ENCODE measurements around the gene ZNG1F. TPM values are rescaled to one million over a fixed set of nuclear protein-coding genes. Genes with fewer than 3 reads are reported as not detected.
"Not testable (repeated sequence)": the region's sequence is repeated elsewhere in the genome, so short reads cannot be mapped to it uniquely, and the experiment has no call there.

Gene ZNG1F
- total RNA-seq, 2 donors from 2014 or later = 8.2 to 15.2 TPM

DNA sequence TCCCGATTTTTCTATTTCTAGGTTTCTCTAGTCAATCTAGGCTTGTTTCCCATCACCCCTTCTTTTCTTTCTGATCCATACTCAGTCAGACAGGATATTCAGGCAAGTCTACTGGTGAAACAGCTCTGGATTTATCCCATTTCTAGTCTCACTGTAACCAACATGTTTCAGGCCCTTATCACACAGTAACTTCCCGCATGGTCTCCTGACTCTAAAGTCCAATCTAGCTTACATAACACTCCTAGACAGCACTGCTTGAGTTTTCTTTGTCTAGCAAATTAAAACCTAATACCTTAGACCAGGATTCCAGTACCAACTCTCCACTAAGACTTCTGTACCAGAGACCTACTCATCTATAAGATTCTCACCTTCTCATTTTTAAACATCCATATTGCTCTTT, 47.2 kb downstream of the ZNG1F start:
- H3K36me3 Mint-ChIP-seq (ENCODE audit: insufficient read depth in 2 of 2); H3K27me3 Mint-ChIP-seq (ENCODE audit: low read depth); H3K27ac Mint-ChIP-seq; DNase-seq; ATAC-seq (replicated peaks in 1 of 2); H3K4me1 Mint-ChIP-seq (ENCODE audit: low read depth); H3K9me3 Mint-ChIP-seq; H3K4me3 Mint-ChIP-seq: not testable (repeated sequence)

DNA sequence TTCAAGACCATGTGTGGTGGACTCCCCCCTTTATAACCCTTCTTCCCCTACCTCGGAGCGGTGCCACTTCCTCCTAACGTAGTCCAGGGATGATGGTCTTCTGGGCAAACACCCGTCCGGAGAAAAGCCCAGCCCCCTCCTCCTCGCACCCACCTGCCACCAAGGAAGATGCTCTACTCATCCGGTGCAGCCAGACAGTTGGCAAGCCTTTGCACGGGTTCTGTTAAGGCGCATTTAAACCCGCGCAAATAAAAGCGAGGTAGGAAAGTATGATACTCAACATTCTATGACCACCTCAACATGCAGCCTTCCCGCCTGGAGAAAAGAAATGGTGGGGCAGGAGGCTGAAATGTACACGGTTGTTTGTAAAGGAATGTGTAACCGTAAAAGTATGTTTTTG, 60.5 kb downstream of the ZNG1F start, which contains the start of gene FOXD4L6:
FOXD4L6 (minus strand) TSS at position 101 of the 400 bp plus-strand sequence. CDS start 298 bp downstream, outside the sequence.
- not testable (repeated sequence) for H3K36me3 Mint-ChIP-seq (ENCODE audit: insufficient read depth in 2 of 2); H3K4me3 Mint-ChIP-seq; H3K27me3 Mint-ChIP-seq (ENCODE audit: low read depth); H3K27ac Mint-ChIP-seq; H3K9me3 Mint-ChIP-seq; DNase-seq; ATAC-seq (replicated peaks in 1 of 2); H3K4me1 Mint-ChIP-seq (ENCODE audit: low read depth)

DNA sequence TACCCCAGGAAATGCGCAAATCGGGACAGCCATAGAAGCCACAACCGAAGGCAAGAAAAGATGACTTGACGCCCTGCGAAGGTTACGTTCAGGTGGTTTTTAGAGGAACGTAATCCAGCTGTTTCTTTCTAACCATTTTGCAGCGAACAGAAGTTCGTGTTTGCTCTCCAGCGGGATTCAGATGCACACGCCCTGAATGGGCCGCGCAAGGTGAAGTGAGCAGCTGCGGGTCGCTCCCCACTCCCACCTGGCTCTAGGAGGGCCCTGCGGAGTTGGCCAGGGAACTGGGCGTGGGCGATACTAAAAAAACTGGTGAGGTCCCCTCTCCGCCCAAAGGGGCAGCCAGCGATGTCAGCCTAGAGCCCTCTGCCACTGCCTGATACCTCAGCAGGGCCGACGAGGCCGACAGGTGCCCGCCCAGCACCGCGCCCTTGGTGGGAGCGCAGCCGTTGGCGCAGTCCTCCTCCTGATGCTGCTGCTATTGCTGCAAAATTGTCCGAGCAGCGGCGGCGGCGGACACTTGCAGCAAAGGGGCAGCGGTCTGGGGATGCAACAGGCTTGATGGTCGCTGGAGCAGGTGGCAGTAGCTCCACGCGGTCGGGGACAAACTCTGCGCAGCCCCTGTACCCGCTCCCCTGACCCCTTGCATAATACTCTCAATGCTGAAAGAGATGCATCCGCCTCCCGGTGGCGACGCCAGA, 62.2 kb downstream of the ZNG1F start:
- not testable (repeated sequence) for H3K9me3 Mint-ChIP-seq; H3K36me3 Mint-ChIP-seq (ENCODE audit: insufficient read depth in 2 of 2)

DNA sequence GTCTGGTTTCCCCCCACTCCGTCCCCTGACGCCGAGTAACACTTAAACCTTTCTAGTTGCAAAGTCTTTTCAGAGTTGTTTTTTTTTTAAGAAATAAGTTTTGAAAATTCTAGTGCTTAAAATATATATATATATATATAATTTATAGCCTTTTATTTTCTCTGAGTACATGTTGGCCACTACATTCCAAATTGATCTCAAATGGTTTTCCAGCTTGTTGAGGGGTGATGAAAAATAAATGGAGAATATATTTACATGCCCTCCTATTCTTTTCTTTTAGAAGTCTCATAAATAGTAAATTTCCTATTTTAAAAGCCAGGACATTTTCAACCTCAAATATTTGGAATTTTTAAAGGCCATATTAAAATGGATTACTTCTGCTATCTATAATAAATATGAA, 63.2 kb downstream of the ZNG1F start:
- H3K9me3 Mint-ChIP-seq, H3K27ac Mint-ChIP-seq: not testable (repeated sequence)

More for the DNA sequence above, 62.2 kb downstream of the ZNG1F start:
- not testable (repeated sequence) for ATAC-seq (replicated peaks in 1 of 2); DNase-seq; H3K27ac Mint-ChIP-seq; H3K27me3 Mint-ChIP-seq (ENCODE audit: low read depth); H3K4me1 Mint-ChIP-seq (ENCODE audit: low read depth)
- peak overlapping the region in 1 of 2 donors; percentile 69 for H3K4me3 Mint-ChIP-seq

DNA sequence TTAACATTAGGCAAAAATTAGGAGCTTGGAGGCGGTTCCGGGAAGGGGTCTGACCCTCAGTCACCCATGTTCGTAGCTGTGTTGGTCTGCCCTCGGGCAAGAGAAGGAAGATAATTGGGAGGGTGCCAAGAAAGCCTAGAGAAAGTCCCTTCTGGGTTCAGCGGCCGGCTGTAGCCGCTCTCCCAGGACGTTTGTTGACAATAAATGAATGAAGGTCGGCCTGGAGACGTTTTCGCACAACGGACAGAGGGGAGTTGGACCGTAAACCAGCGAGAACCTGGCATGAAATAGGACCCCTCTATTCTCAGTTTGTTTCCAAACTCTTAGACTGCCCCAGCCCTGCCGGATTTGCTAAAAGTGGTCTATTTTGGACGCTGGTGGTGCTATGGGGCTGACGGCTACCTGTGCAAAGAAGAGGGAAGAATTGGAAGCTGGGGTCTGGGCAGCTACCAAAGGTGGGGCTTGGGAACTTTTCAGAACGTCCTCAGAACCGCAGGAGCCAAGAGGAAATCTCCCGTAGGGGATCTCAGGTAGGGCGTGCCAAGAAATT, 63.9 kb downstream of the ZNG1F start:
- DNase-seq; H3K4me1 Mint-ChIP-seq (ENCODE audit: low read depth); H3K9me3 Mint-ChIP-seq; H3K27ac Mint-ChIP-seq; ATAC-seq (replicated peaks in 1 of 2); H3K27me3 Mint-ChIP-seq (ENCODE audit: low read depth); H3K4me3 Mint-ChIP-seq; H3K36me3 Mint-ChIP-seq (ENCODE audit: insufficient read depth in 2 of 2): not testable (repeated sequence)

More for the DNA sequence above, 63.2 kb downstream of the ZNG1F start:
- not testable (repeated sequence) for DNase-seq; ATAC-seq (replicated peaks in 1 of 2); H3K4me3 Mint-ChIP-seq; H3K27me3 Mint-ChIP-seq (ENCODE audit: low read depth); H3K36me3 Mint-ChIP-seq (ENCODE audit: insufficient read depth in 2 of 2); H3K4me1 Mint-ChIP-seq (ENCODE audit: low read depth)

DNA sequence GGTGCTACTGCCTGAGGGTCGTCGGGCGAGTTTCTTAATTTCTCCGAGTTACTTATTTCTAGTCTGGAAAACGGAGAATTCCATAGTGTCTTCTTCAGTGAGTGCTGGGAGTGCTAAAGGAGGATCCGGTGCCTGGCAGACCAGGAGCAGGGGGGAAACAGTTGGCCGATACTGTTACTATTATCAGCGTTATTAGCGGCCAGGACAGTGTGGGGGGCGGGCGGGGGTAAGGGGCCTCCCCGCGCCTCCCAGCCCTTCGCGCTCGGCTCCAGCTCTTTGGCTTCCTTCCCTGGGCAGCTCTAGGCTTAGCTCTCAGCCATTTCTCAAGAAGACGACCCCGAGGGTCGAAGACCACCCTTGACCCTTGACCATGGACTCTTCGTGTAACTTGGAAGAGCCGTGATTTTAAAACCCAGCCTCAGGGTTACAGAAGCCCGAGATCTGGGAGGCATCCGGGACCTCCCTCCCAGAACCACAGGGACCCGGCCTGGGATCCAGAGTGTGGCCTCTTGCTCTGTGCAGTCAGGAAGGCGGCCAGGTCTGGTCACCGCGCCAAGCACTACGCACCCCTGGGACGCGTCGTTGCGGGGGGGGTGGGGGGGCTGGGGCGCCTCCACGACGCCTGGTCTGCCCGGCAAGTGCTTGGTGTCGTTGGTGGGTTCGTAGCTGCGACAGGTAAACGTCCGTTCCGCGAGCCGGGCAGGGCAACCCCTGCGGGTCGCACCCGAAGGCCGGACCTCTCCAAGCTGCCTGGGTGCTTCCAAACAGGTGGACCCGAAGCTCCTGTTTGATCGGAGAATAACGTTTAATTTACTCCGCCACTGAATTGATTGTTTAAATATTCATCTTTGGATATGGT, 64.6 kb downstream of the ZNG1F start:
- not testable (repeated sequence) for DNase-seq

DNA sequence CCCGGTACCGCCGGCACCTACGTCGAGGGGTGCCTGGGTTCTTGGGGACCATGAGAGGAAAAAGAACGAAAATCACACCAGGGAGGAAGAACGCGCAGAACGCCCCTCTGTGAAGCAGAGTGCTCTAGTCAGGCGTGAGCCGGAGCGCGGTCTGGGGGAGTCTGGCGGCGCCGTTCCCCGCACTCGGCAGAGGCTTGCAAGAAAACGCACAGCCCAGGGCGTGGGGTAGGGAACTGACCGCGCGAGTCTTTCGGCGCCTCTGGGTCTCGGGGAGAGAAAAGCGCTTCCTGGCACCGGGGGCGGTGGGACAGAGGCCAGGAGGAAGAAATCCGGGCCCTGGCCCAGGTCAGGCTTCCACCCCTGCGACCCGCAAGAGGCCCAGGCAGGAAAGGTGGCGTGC, 65.3 kb downstream of the ZNG1F start:
- ATAC-seq (replicated peaks in 1 of 2) = peak; percentile 24 to 52
- not testable (repeated sequence) for H3K36me3 Mint-ChIP-seq (ENCODE audit: insufficient read depth in 2 of 2); H3K27ac Mint-ChIP-seq; H3K4me3 Mint-ChIP-seq; DNase-seq; H3K4me1 Mint-ChIP-seq (ENCODE audit: low read depth); H3K9me3 Mint-ChIP-seq; H3K27me3 Mint-ChIP-seq (ENCODE audit: low read depth)

More for the DNA sequence above, 64.6 kb downstream of the ZNG1F start:
- not testable (repeated sequence) for H3K4me3 Mint-ChIP-seq; H3K36me3 Mint-ChIP-seq (ENCODE audit: insufficient read depth in 2 of 2); ATAC-seq (replicated peaks in 1 of 2); H3K27ac Mint-ChIP-seq; H3K27me3 Mint-ChIP-seq (ENCODE audit: low read depth); H3K9me3 Mint-ChIP-seq; H3K4me1 Mint-ChIP-seq (ENCODE audit: low read depth)

DNA sequence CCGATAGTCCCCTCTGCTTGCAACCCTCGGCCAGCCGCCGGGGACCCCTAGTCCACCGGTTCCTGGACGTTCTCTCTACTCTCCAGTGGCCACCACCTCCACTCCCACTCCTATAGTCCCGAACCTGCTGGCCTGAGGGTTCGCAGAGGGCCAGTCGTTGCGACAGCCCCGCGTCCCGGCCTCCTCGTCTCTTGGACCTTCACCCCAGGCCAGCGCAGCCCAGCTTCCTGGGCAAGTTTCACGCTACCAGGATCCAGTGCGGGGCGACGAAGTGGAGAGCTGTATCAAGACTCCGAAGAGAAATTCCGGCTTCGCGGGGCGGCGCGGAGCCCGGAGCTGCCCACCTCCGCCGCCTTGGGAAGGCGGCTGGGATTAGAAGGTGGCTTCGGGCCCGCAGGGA, 65.7 kb downstream of the ZNG1F start:
- not testable (repeated sequence) for H3K9me3 Mint-ChIP-seq; H3K36me3 Mint-ChIP-seq (ENCODE audit: insufficient read depth in 2 of 2); ATAC-seq (replicated peaks in 1 of 2); H3K27me3 Mint-ChIP-seq (ENCODE audit: low read depth); H3K4me1 Mint-ChIP-seq (ENCODE audit: low read depth); H3K4me3 Mint-ChIP-seq; DNase-seq; H3K27ac Mint-ChIP-seq

DNA sequence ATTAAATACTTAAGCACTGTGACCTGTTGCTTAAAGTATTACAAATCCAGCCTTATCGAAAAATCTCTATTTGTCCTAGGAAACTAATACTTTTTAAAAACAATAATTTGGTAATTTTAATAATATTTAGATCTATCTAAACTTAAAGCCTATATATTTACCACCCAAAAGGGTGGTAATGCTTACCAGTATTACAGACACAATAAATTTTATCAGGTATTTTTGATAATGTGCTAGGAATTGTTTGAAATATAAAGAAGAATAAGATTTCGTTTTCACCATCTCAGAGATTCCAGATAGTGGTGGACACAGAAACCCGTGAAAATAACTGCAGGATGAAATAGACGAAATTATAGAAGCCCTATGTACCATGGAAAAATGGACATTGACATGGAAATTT, 68.4 kb downstream of the ZNG1F start:
- H3K36me3 Mint-ChIP-seq (ENCODE audit: insufficient read depth in 2 of 2); H3K27ac Mint-ChIP-seq; H3K27me3 Mint-ChIP-seq (ENCODE audit: low read depth); ATAC-seq (replicated peaks in 1 of 2); H3K9me3 Mint-ChIP-seq; DNase-seq; H3K4me3 Mint-ChIP-seq; H3K4me1 Mint-ChIP-seq (ENCODE audit: low read depth): not testable (repeated sequence)

DNA sequence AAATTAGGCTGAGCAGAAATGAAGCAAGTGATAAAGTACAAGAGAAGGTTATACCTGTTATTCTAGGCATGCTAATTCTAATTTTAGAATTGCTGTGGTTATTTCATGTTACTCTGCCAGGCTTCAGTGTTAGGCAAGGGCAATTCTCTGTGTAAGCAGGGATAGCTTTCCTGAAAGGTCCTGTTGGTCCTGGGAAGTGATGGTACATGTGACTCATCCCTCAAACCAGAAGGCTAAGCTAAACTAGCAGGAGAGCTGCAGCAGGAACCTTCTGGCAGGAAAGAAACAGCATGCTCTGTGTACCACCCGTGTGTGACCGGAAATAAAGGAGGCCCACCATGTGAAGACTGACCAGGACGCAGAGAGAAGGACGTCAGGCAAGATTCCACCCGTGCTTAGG, 69.4 kb downstream of the ZNG1F start:
- H3K27me3 Mint-ChIP-seq (ENCODE audit: low read depth); H3K27ac Mint-ChIP-seq; H3K4me3 Mint-ChIP-seq; H3K4me1 Mint-ChIP-seq (ENCODE audit: low read depth); DNase-seq; H3K36me3 Mint-ChIP-seq (ENCODE audit: insufficient read depth in 2 of 2); H3K9me3 Mint-ChIP-seq: not testable (repeated sequence)
- peak in 1 of 2 donors; percentile 13 for ATAC-seq (replicated peaks in 1 of 2)

DNA sequence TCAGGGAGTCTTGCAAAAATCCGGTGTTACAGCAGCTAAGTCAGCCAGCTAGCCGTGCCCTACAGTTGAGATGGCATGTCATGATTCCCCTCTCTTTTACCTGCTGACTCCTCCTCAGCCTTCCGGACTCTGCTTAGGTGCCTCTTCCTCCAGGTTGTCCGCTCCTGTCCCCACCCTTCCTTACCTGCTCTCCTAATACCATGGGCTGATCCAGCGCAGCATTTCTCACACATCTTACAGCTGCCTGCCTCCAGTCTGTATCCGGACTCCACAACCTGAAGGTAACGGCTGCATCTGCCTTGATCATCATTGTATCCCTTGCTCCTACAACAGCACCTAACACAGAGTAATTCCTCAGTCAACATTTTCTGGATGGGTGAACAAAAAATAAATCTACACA, 69.8 kb downstream of the ZNG1F start:
- not testable (repeated sequence) for H3K4me3 Mint-ChIP-seq; H3K36me3 Mint-ChIP-seq (ENCODE audit: insufficient read depth in 2 of 2); H3K4me1 Mint-ChIP-seq (ENCODE audit: low read depth); DNase-seq; H3K27ac Mint-ChIP-seq; H3K27me3 Mint-ChIP-seq (ENCODE audit: low read depth); H3K9me3 Mint-ChIP-seq
- peak; percentile 32 to 38 for ATAC-seq (replicated peaks in 1 of 2)

DNA sequence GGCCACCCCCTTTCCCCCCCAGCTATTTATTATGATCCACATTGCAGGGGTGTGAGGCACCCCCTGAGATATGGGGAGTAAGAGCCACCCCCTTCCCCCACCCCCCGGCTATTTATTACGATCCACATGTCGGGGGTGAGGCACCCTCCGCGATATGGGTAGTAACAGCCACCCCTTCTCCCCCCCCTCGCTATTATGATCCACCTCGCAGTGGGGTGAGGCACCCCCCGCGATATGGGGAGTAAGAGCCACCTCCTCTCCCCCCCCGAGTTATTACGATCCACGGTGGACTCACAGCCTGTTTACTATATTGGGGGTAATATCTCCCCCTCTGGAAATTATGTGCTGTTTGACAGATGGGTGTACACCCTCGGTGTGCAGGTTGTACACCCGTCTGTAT, 75.8 kb downstream of the ZNG1F start:
- H3K27me3 Mint-ChIP-seq (ENCODE audit: low read depth); DNase-seq; H3K4me1 Mint-ChIP-seq (ENCODE audit: low read depth); H3K27ac Mint-ChIP-seq; H3K4me3 Mint-ChIP-seq; H3K9me3 Mint-ChIP-seq; H3K36me3 Mint-ChIP-seq (ENCODE audit: insufficient read depth in 2 of 2): not testable (repeated sequence)
- ATAC-seq (replicated peaks in 1 of 2) = peak in 1 of 2 donors; percentile 36

DNA sequence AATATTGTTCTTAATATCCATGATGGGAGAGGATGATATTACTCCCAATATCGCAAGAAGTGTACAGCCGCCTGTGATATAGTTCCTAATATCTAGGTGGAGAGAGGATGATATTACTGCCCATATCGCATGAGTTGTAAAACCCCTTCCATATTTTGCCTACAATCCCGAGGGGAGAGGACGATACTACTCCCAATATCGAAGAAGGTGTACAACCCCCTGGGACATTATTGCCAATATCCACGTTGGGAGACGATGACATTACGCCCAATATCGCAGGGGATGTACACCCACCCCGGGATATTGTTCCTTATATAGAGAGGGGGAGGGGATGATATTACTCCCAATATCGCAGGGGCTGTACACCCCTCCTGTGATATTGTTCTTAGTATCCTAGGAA, 77.7 kb downstream of the ZNG1F start:
- H3K9me3 Mint-ChIP-seq; ATAC-seq (replicated peaks in 1 of 2); DNase-seq; H3K27me3 Mint-ChIP-seq (ENCODE audit: low read depth); H3K27ac Mint-ChIP-seq; H3K36me3 Mint-ChIP-seq (ENCODE audit: insufficient read depth in 2 of 2); H3K4me1 Mint-ChIP-seq (ENCODE audit: low read depth); H3K4me3 Mint-ChIP-seq: not testable (repeated sequence)
